Measurements from ENCODE around the gene ADGRL4. TPM values are rescaled to one million over a fixed set of nuclear protein-coding genes. Genes with fewer than 3 reads are reported as not detected.
A peak's percentile ranks its signal among the peaks of the same experiment; 100 is the strongest.

Gene ADGRL4
- total RNA-seq (2022), result 0.21 TPM in 1 of 2 replicates, not detected in the other
- Bru-seq, nascent RNA, result percentile 18 among the genes with signal in this experiment
- BruChase-seq, experiment 1, labeled RNA remaining after a 6-hour chase, result percentile 14 among the genes with signal in this experiment
- percentile 25 among the genes with signal in this experiment for BruChase-seq, experiment 2, labeled RNA remaining after a 2-hour chase
- long read RNA-seq, result 0 reads

DNA sequence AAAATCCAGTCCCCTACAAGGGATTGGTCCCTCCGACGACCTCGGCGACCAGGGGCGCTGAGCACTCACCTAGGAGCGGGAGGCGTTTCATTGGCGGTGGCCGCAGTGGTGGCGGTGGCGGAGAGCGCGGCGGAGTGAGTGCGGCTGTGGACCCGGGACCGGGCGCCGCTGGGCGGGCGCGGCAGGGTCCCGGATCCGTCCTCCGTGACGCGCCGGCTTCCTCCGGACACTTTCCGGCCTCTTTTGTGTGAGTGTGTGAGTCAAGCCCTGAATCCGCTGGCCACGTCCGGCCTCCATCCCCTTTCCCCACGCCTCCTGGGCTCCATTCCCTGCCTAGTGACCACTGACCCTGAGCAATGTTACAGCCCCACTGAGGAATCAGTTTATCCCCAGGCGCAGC is at the start of gene ADGRL4:
ADGRL4 (minus strand) TSS at position 167 of the 400 bp plus-strand sequence; CDS start at position 91, 76 bp downstream.
- H3K4me3 Mint-ChIP-seq (ENCODE audit: unreplicated experiment), result no peak within 1 kb of the TSS
- CTCF ChIA-PET, result no interaction called here
- TF ChIP-seq, protein P1, sequence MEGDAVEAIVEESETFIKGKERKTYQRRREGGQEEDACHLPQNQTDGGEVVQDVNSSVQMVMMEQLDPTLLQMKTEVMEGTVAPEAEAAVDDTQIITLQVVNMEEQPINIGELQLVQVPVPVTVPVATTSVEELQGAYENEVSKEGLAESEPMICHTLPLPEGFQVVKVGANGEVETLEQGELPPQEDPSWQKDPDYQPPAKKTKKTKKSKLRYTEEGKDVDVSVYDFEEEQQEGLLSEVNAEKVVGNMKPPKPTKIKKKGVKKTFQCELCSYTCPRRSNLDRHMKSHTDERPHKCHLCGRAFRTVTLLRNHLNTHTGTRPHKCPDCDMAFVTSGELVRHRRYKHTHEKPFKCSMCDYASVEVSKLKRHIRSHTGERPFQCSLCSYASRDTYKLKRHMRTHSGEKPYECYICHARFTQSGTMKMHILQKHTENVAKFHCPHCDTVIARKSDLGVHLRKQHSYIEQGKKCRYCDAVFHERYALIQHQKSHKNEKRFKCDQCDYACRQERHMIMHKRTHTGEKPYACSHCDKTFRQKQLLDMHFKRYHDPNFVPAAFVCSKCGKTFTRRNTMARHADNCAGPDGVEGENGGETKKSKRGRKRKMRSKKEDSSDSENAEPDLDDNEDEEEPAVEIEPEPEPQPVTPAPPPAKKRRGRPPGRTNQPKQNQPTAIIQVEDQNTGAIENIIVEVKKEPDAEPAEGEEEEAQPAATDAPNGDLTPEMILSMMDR (IDR thresholded peaks at IDR 0.05; ENCODE audit: unreplicated experiment), result no peak
- no peaks in the 10 kb centered on the region for H3K36me3 Mint-ChIP-seq (ENCODE audit: insufficient read depth, unreplicated experiment)
- intact Hi-C loops (cut with micrococcal nuclease), result no loop called here
- H3K9me3 Mint-ChIP-seq (ENCODE audit: unreplicated experiment), result no peaks in the 10 kb centered on the region
- DNase-seq (ENCODE audit: unreplicated experiment), result no peak
- H3K27me3 Mint-ChIP-seq (ENCODE audit: insufficient read depth, unreplicated experiment), result no peaks in the 10 kb centered on the region
- BruUV-seq (replicated peaks), result no TSS peak
- H3K27ac Mint-ChIP-seq (ENCODE audit: low read depth, unreplicated experiment), result no peak within 1 kb of the TSS
- H3K4me1 Mint-ChIP-seq (ENCODE audit: insufficient read depth, unreplicated experiment), result no peaks in the 10 kb centered on the region
- POLR2A ChIA-PET, result no interaction called here

DNA sequence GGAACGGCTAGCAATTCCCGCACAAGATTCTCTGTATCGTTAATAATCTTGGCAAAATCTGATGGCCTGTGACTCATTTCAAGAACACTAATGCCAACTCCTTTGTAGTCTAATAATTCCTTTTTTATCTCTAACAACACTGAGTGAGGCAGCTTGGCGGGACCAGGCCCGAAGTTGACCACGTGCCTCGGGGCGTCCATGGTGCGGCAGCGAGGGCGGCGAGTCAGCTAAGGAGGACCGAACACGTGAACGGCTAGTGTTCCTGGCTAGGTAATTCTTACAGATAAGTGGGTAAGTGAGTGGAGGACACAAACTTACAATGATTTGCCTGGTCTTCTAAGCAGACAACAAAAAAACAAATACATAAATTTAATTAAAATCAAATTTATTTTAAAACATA is 49.3 kb upstream of the ADGRL4 start:
- intact Hi-C loops (cut with micrococcal nuclease), result no loop called here
- ChIA-PET POLR2A (interaction anchor here (0.5 to 1.2 kb wide), 2 partner anchors 14 to 15 kb away, joined by 3 to 4 read pairs; no protein-coding TSS in a partner anchor), CTCF (no interaction called here)
- no peak for DNase-seq (ENCODE audit: unreplicated experiment)
- BruUV-seq (replicated peaks), result no TSS peak
- Mint-ChIP-seq H3K4me1 (ENCODE audit: insufficient read depth, unreplicated experiment) (peaks cover 7% of the 10 kb centered on the region), H3K27ac (ENCODE audit: low read depth, unreplicated experiment) (no peak overlapping the region), H3K36me3 (ENCODE audit: insufficient read depth, unreplicated experiment) (no peaks in the 10 kb centered on the region), H3K9me3 (ENCODE audit: unreplicated experiment) (peaks cover 8% of the 10 kb centered on the region), H3K4me3 (ENCODE audit: unreplicated experiment) (no peak overlapping the region), H3K27me3 (ENCODE audit: insufficient read depth, unreplicated experiment) (no peaks in the 10 kb centered on the region)
- TF ChIP-seq, protein P1 (IDR thresholded peaks at IDR 0.05; ENCODE audit: unreplicated experiment), result no peak

DNA sequence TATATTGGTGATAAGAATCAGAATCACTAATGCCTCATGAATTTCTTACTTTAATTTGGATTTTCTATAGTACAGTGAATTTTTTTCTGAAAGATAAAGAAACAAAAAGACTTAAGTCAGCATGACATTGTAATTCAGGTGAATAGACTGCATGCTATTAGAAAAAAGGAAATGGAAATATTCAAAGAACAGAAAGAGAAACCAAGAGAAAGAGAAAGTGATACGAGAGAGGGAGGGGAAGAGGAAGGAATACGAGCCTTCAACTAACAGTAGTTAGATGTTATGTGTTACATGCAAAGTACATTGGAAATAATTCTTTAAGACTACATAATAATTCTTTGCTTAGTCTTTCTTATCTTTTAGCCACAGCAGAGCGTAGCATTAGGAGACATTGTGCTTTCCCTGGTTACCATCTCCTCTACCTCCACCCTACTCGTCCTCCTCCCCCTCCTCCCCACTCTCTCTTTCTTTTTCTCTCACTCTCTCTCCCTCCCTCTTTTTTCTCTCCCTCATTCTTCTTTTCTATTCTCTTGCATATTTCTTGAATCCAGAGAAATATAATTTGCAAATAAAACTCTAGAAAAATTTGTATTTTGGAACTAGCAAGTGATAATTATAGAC is 46.4 kb upstream of the ADGRL4 start:
- TF ChIP-seq, protein P1 (IDR thresholded peaks at IDR 0.05; ENCODE audit: unreplicated experiment), result no peak
- POLR2A ChIA-PET, result interaction anchor here (0.8 kb wide), 1 partner anchor 9 kb away, joined by 4 read pairs; no protein-coding TSS in a partner anchor
- DNase-seq (ENCODE audit: unreplicated experiment), result no peak
- Mint-ChIP-seq H3K4me3 (ENCODE audit: unreplicated experiment) (peak overlapping the region; percentile 57), H3K9me3 (ENCODE audit: unreplicated experiment) (peaks cover 8% of the 10 kb centered on the region), H3K36me3 (ENCODE audit: insufficient read depth, unreplicated experiment) (no peaks in the 10 kb centered on the region), H3K27ac (ENCODE audit: low read depth, unreplicated experiment) (peak overlapping the region; percentile 6), H3K27me3 (ENCODE audit: insufficient read depth, unreplicated experiment) (no peaks in the 10 kb centered on the region), H3K4me1 (ENCODE audit: insufficient read depth, unreplicated experiment) (no peaks in the 10 kb centered on the region)
- CTCF ChIA-PET, result no interaction called here
- intact Hi-C loops (cut with micrococcal nuclease), result no loop called here
- BruUV-seq (replicated peaks), result no TSS peak

DNA sequence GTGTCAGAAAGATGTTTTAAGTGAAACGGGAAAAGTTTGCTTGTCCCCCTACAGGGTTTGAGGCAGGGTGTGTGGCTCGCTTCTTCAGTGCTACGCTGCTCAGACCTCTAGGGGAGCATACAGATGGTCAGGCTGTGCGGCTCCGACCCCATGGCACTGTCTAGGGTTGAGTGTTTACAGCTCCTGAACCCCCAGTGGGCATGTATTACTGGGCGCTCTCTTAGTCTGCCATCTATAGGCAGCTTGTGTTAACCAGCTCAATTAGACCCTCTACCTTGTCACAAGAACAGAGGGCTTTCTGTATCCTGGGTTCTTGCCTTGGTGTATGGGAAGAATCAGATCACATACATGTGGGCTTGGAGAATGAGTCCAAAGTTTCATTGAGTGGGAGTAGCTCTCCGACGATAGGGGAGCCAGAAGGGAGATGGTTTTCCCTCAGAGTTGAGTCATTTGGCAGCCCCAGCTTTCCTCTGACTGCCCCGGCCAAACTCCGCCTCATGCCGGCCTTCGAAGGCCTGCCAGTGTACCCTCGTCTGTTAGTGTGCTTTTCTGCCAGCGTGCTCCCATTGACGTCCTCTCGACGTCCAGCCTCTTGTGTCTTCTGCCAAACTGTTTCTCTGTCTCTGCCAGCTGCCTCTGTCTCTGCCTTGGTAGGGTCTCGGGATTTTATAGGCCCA is 38.6 kb upstream of the ADGRL4 start:
- no TSS peak for BruUV-seq (replicated peaks)
- Mint-ChIP-seq H3K27me3 (ENCODE audit: insufficient read depth, unreplicated experiment) (no peaks in the 10 kb centered on the region), H3K4me1 (ENCODE audit: insufficient read depth, unreplicated experiment) (peaks cover 17% of the 10 kb centered on the region), H3K27ac (ENCODE audit: low read depth, unreplicated experiment) (no peak overlapping the region), H3K4me3 (ENCODE audit: unreplicated experiment) (no peak overlapping the region), H3K36me3 (ENCODE audit: insufficient read depth, unreplicated experiment) (no peaks in the 10 kb centered on the region), H3K9me3 (ENCODE audit: unreplicated experiment) (no peaks in the 10 kb centered on the region)
- intact Hi-C loops (cut with micrococcal nuclease), result no loop called here
- ChIA-PET CTCF (no interaction called here), POLR2A (no interaction called here)
- TF ChIP-seq, protein P1 (IDR thresholded peaks at IDR 0.05; ENCODE audit: unreplicated experiment), result no peak
- no peak for DNase-seq (ENCODE audit: unreplicated experiment)

Measured in MCF 10A (cell line).